Measurements from ENCODE around the gene MYO5C.
A peak's percentile ranks its signal among the peaks of the same experiment; 100 is the strongest.

Gene MYO5C

GRCh38 chr15:52278636-52279367 lies 16.8 kb downstream of the MYO5C start:
- DNase-seq, result no peak

GRCh38 chr15:52278135-52278534 lies 17.5 kb downstream of the MYO5C start:
- no peak for DNase-seq

- no peak for DNase-seq
Observed at GRCh38 chr15:52277575-52277974, 18.0 kb downstream of the MYO5C start.

- DNase-seq, result no peak
Observed at GRCh38 chr15:52276256-52276770, 19.3 kb downstream of the MYO5C start.

- no peak for DNase-seq
Observed at GRCh38 chr15:52263563-52264282, 31.9 kb downstream of the MYO5C start.

GRCh38 chr15:52262364-52262763 lies 33.2 kb downstream of the MYO5C start:
- no peak for DNase-seq

- DNase-seq, result no peak
Observed at GRCh38 chr15:52261498-52262242, 33.9 kb downstream of the MYO5C start.

- DNase-seq, result no peak
Observed at GRCh38 chr15:52261026-52261425, 34.6 kb downstream of the MYO5C start.

GRCh38 chr15:52259503-52259902 lies 36.1 kb downstream of the MYO5C start:
- no peak for DNase-seq

- no peak for DNase-seq
Observed at GRCh38 chr15:52258461-52258860, 37.1 kb downstream of the MYO5C start.

GRCh38 chr15:52257734-52258062 lies 37.9 kb downstream of the MYO5C start:
- DNase-seq, result peak; percentile 9

GRCh38 chr15:52256930-52257733 lies 38.5 kb downstream of the MYO5C start:
- DNase-seq, result no peak

- peak; percentile 53 for DNase-seq
Observed at GRCh38 chr15:52256366-52256765, 39.2 kb downstream of the MYO5C start.

- no peak for DNase-seq
Observed at GRCh38 chr15:52255935-52256334, 39.7 kb downstream of the MYO5C start.

- DNase-seq, result no peak
Observed at GRCh38 chr15:52255008-52255407, 40.6 kb downstream of the MYO5C start.

GRCh38 chr15:52254391-52254790 lies 41.2 kb downstream of the MYO5C start:
- DNase-seq, result no peak

GRCh38 chr15:52252781-52253180 lies 42.8 kb downstream of the MYO5C start:
- DNase-seq, result no peak

- no peak for DNase-seq
Observed at GRCh38 chr15:52251144-52251860, 44.3 kb downstream of the MYO5C start.

- no peak for DNase-seq
Observed at GRCh38 chr15:52247461-52247860, 48.1 kb downstream of the MYO5C start.

- DNase-seq, result no peak
Observed at GRCh38 chr15:52246686-52247431, 48.7 kb downstream of the MYO5C start.
